Non-pigmented ciliary epithelial cell (primary cell): ENCODE results near the gene SMIM41.

Experiments used
- DNase-seq: peaks from one replicate; pipeline ENCODE4 v3.0.0-alpha.2; 2010; ENCODE audit warnings: low read depth

SMIM41 gene

GRCh38 chr12:52063082-52063924 lies 16.2 kb upstream of the SMIM41 start:
- DNase-seq, result no peak

GRCh38 chr12:52063981-52064649 lies 15.4 kb upstream of the SMIM41 start:
- DNase-seq, result peak; percentile 53

GRCh38 chr12:52066346-52067080 lies 13.0 kb upstream of the SMIM41 start:
- no peak for DNase-seq

- DNase-seq, result no peak
Observed at GRCh38 chr12:52067081-52067374, 12.5 kb upstream of the SMIM41 start.

GRCh38 chr12:52069327-52070184 lies 9.9 kb upstream of the SMIM41 start, which contains the start of gene ATG101:
Gene ATG101, plus strand, starts transcription at chr12:52069978. Its CDS starts 3,673 bp downstream, at chr12:52073651.
- DNase-seq, result peak; percentile 81

GRCh38 chr12:52070185-52070925 lies 9.1 kb upstream of the SMIM41 start:
- no peak for DNase-seq

- no peak for DNase-seq
Observed at GRCh38 chr12:52073531-52074381, 5.7 kb upstream of the SMIM41 start.

GRCh38 chr12:52074971-52075724 lies 4.4 kb upstream of the SMIM41 start:
- DNase-seq, result no peak

- no peak for DNase-seq
Observed at GRCh38 chr12:52076811-52077210, 2.7 kb upstream of the SMIM41 start.

GRCh38 chr12:52078276-52078675 lies 1.2 kb upstream of the SMIM41 start:
- DNase-seq, result no peak

- DNase-seq, result no peak
Observed at GRCh38 chr12:52080403-52081251, 1.1 kb downstream of the SMIM41 start.

- DNase-seq, result no peak
Observed at GRCh38 chr12:52081263-52081733, 1.8 kb downstream of the SMIM41 start.

- no peak for DNase-seq
Observed at GRCh38 chr12:52082026-52082668, 2.6 kb downstream of the SMIM41 start.

GRCh38 chr12:52082669-52082987 lies 3.1 kb downstream of the SMIM41 start:
- DNase-seq, result no peak

GRCh38 chr12:52082988-52083637 lies 3.6 kb downstream of the SMIM41 start:
- DNase-seq, result no peak

GRCh38 chr12:52083638-52083996 lies 4.1 kb downstream of the SMIM41 start:
- no peak for DNase-seq

GRCh38 chr12:52084491-52085231 lies 5.2 kb downstream of the SMIM41 start:
- no peak for DNase-seq
